Upper lobe of right lung (tissue), 1 donor: ENCODE results near the gene ANO4. TPM values are rescaled to one million over a fixed set of nuclear protein-coding genes. Genes with fewer than 3 reads are reported as not detected.

Experiments
- ATAC-seq: fragments of 200-7000 bp; cut with Tn5 transposase; one replicate; pipeline ENCODE4 v1.9.1; 2020; ENCODE audit warnings: mild to moderate bottlenecking, moderate library complexity
- DNase-seq: peaks from one replicate; pipeline ENCODE4 v3.0.0-alpha.2; 2020
- H3K27ac ChIP-seq: fragments of 200-600 bp; one replicate; pipeline ENCODE4 v1.8.0; 2022
- H3K27me3 ChIP-seq: fragments of 200-600 bp; one replicate; pipeline ENCODE4 v1.8.0; 2022; ENCODE audit warnings: mild to moderate bottlenecking
- H3K36me3 ChIP-seq: fragments of 200-600 bp; one replicate; pipeline ENCODE4 v1.8.0; 2022
- H3K4me1 ChIP-seq: fragments of 200-600 bp; one replicate; pipeline ENCODE4 v1.8.0; 2022
- H3K4me3 ChIP-seq: fragments of 200-600 bp; one replicate; pipeline ENCODE4 v1.8.0; 2022; ENCODE audit warnings: mild to moderate bottlenecking
- H3K9me3 ChIP-seq: fragments of 200-600 bp; one replicate; pipeline ENCODE4 v1.8.0; 2022
- CTCF ChIP-seq: fragments of 200-600 bp; IDR thresholded peaks from one replicate; pipeline ENCODE4 v1.8.0; 2022; ENCODE audit warnings: antibody characterized with exemption
- intact Hi-C: fragments of 100-400 bp; cut with DNase I; formaldehyde crosslinking; loops from one replicate; pipeline ENCODE4 v1.11.0; 2022
- total RNA-seq: library from RNA; stranded (reverse); fragmentation: NEBNext Ultra II Directional; extraction: Animal tissue kit (Norgen Biotek cat#: 25700); gene quantifications from one replicate; pipeline ENCODE4 v1.2.1, GENCODE V29; 2021
- donor health status: DM: no; HTN: yes; CAD: no; lungs with severe emphysema.

The ANO4 gene
- total RNA-seq, 1 donor from 2014 or later = 0.38 TPM

- no peaks in the 10 kb centered on the region for H3K27me3 ChIP-seq
- no peak for TF ChIP-seq CTCF
- intact Hi-C loops = no loop called here
- H3K36me3 ChIP-seq = no peaks in the 10 kb centered on the region
- H3K4me1 ChIP-seq = no peaks in the 10 kb centered on the region
- DNase-seq = no peak
- no peak for ATAC-seq
- H3K4me3 ChIP-seq = no peak overlapping the region
- H3K27ac ChIP-seq = no peak overlapping the region
- H3K9me3 ChIP-seq = no peaks in the 10 kb centered on the region
Measured at GRCh38 chr12:100896192-100896591, 101.6 kb downstream of the ANO4 start.

GRCh38 chr12:100897240-100897639, 102.7 kb downstream of the ANO4 start:
- intact Hi-C loops = no loop called here
- no peak for ATAC-seq
- Histone ChIP-seq H3K9me3 (no peaks in the 10 kb centered on the region), H3K27ac (no peak overlapping the region), H3K27me3 (no peaks in the 10 kb centered on the region), H3K4me1 (no peaks in the 10 kb centered on the region), H3K36me3 (no peaks in the 10 kb centered on the region), H3K4me3 (no peak overlapping the region)
- DNase-seq = no peak
- no peak for TF ChIP-seq CTCF

- no peak overlapping the region for H3K27ac ChIP-seq
- H3K36me3 ChIP-seq = no peaks in the 10 kb centered on the region
- no peak for TF ChIP-seq CTCF
- no peaks in the 10 kb centered on the region for H3K9me3 ChIP-seq
- ATAC-seq = no peak
- H3K4me1 ChIP-seq = no peaks in the 10 kb centered on the region
- intact Hi-C loops = no loop called here
- no peaks in the 10 kb centered on the region for H3K27me3 ChIP-seq
- DNase-seq = no peak
- no peak overlapping the region for H3K4me3 ChIP-seq
Measured at GRCh38 chr12:100899301-100899700, 104.7 kb downstream of the ANO4 start.

- Histone ChIP-seq H3K4me3 (no peak overlapping the region), H3K4me1 (no peaks in the 10 kb centered on the region), H3K36me3 (no peaks in the 10 kb centered on the region), H3K27ac (no peak overlapping the region), H3K9me3 (no peaks in the 10 kb centered on the region), H3K27me3 (no peaks in the 10 kb centered on the region)
- intact Hi-C loops = no loop called here
- no peak for DNase-seq
- no peak for ATAC-seq
- no peak for TF ChIP-seq CTCF
Measured at GRCh38 chr12:100900808-100901207, 106.2 kb downstream of the ANO4 start.

- Histone ChIP-seq H3K4me3 (no peak overlapping the region), H3K4me1 (no peaks in the 10 kb centered on the region), H3K27me3 (no peaks in the 10 kb centered on the region), H3K36me3 (no peaks in the 10 kb centered on the region), H3K9me3 (no peaks in the 10 kb centered on the region), H3K27ac (no peak overlapping the region)
- intact Hi-C loops = no loop called here
- ATAC-seq = no peak
- DNase-seq = no peak
- TF ChIP-seq CTCF = no peak
Measured at GRCh38 chr12:100901266-100901665, 106.7 kb downstream of the ANO4 start.

GRCh38 chr12:100904270-100904669, 109.7 kb downstream of the ANO4 start:
- DNase-seq (no peak), ATAC-seq (no peak)
- Histone ChIP-seq H3K4me1 (no peaks in the 10 kb centered on the region), H3K27ac (no peak overlapping the region), H3K4me3 (no peak overlapping the region), H3K27me3 (no peaks in the 10 kb centered on the region), H3K9me3 (no peaks in the 10 kb centered on the region), H3K36me3 (no peaks in the 10 kb centered on the region)
- intact Hi-C loops = no loop called here
- TF ChIP-seq CTCF = no peak
